ELR (cell line): Measurements from ENCODE around the gene RPS10.
A peak's percentile ranks its signal among the peaks of the same experiment; 100 is the strongest.
"Not testable (repeated sequence)": the region's sequence is repeated elsewhere in the genome, so short reads cannot be mapped to it uniquely, and the experiment has no call there.

Experiments
- DNase-seq: peaks from one replicate; pipeline ENCODE4 v3.0.0-alpha.2; 2015; ENCODE audit warnings: low read depth

Gene RPS10

DNA sequence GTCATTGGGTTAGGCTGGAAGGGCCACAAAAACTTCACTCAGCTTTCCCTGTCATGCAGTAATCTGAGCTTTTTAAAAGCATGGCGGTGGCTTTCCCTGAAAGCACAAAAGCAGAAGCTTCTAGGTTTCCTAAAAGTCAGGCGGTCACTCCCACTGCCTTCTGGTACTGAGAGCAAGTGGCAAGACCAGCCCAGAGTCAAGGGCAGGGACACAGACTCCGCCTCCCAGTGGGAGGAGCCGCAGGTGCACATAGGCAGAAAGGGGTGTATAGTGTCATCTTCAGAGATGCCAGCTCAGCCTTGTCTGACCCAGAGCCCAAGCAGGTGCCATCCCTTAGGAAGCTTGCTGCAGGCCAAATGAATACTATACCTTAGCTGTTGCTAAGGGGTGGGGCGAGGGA is 22.0 kb upstream of the RPS10 start:
- DNase-seq = no peak

DNA sequence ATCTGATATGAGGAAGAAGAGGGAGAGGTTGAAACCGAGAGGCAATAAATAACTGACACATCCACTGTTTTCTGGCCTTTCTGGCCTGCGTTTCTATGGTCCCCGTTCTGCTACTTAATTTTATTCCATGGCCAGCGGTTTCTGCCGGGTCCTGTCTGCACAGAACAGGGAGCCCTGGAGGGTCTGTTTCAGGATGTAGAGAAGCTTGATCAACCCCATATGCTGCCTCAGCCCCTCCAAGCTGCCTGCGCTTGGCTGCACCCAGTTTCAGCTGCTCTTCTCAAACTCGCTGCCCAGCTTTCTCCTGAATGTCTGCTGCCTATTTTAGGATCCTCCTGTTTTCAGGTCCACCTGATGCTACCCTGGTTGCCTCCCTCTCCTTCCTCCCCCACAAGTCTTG is 21.5 kb upstream of the RPS10 start:
- DNase-seq = no peak

DNA sequence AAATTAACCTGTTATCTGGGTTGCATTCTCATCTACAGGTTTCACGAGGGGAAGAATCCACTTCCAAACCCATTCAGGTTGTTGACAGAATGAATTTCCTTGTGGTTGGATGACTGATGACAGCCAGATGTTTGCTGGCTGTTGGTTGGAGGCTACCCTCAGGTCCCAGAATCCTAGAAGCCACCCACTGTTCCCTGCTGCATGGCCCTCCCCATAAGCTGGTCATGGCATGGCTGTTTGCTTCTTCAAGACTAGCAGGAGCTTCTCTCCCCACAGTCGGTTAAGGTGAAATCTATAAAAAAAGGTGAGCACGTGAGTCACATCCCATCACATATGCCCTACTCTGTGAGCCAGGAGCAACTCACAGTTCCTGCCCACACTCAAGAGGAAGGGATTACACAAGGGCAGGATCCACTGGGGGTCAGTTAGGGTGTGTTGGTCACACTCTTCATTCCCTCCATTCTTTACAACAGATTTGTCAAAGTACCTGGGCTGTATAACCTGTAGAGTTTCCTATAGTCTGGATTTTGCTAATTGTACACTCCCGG is 19.5 kb upstream of the RPS10 start:
- no peak for DNase-seq

DNA sequence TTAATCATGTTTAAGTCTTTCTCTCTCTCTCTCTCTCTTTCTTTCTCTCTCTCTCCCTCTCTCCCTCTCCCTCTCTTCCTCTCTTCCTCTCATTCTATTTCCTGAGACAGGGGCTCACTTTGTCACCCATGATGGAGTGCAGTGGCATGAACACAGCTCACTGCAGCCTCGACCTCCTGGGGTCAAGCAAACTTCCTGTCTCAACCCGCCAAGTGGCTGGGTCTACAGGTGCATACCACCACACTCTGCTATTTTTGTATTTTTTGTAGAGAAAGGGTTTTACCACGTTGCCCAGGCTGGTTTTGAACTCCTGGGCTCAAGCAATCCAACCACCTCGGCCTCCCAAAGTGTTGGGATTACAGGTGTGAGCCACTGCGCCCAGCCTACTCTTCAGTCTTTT is 15.7 kb upstream of the RPS10 start:
- no peak for DNase-seq

DNA sequence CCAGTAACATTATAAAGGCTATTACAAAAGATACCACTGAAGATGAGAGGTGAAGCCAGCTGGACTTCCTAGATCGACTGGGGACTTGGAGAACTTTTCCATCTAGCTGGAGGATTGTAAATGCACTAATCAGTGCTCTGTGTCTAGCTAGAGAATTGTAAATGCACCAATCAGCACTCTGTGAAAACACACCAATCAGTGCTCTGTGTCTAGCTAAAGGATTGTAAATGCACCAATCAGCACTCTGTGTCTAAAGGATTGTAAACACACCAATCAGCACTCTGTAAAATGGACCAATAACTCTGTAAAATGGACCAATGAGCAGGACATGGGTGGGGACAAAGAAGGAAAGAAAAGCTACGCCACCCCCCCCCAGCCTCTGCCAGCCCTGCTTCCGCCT is 13.6 kb upstream of the RPS10 start:
- DNase-seq = no peak

DNA sequence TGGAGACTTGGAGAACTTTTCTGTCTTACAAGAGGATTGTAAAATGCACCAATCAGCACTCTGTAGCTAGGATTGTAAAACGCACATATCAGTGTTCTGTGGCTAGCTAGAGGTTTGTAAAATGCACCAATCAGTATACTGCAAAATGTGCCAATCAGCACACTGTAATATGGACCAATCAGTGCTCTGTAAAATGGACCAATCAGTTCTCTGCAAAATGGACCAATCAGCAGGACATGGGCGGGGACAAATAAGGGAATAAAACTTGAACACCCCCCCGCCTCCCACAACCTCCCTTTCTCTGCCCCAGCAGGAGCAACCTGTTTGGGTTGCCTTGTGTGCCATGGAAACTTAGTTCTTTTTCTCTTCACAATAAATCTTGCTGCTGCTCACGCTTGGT is 12.8 kb upstream of the RPS10 start:
- DNase-seq = no peak

DNA sequence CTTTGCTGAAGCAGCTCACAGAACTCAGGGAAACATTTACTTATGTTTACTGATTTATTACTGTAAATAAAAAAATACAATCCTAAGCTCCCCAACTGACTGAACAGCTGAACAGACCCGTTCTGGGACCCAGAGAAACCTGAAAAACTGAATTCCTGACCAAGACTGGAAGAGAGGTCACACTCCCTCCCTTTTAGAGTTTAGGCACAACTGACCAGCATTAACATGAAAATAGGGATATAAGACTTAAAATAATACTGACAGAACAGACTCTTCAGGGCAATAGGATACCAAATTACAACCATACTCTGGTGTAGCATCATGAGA is 11.7 kb upstream of the RPS10 start:
- no peak for DNase-seq

DNA sequence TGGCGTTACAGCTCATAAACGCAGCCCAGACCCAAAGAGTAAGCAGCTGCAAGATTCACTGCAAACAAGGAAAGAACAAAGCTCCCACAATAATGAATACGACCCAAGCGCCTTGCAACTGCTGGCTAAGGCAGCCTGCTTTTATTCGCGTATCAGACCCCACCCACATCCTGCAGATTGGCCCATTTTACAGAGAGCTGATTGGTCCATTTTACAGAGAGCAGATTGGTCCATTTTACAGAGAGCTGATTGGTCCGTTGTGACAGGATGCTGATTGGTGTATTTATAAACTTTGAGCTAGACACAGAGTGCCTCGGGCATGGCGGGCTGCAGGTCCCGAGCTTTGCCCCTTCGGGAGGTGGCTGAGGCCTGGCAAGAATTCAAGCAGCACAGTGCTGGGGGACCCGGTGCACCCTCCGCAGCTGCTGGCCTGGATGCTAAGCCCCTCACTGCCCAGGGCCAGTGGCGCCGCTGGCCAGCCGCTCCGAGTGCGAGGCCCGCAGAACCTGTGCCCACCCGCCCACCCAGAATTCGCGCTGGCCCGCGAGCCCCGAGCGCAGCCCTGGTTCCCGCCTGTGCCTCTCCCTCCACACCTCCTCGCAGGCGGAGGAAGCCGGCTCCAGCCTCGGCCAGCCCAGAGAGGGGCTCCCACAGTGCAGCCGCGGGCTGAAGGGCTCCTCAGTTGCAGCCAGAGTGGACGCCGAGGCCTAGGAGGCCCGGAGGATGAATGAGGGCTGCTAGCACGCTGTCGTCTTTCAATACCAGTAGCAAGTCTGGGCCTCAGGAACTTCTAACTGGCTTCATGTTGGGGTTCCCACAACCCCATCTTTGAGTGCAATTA is 11.2 kb upstream of the RPS10 start:
- DNase-seq = no peak

DNA sequence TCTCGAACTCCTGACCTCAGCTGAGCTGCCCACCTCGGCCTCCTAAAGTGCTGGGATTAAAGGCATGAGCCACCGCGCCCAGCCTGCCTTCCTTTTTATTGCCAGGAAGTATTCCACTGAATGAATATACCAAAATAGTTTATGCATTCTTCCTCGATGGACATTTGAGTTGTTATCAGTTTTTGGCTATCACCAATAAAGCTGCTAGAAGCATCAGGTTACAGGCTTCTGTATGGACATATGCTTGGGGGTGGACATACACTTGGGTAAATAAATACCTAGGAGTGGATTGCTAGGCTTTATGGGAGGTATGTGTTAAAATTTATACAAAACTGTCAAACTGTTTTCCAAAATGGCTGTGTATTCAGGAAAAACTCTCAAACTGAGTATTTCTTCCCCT is 10.0 kb upstream of the RPS10 start:
- no peak for DNase-seq

DNA sequence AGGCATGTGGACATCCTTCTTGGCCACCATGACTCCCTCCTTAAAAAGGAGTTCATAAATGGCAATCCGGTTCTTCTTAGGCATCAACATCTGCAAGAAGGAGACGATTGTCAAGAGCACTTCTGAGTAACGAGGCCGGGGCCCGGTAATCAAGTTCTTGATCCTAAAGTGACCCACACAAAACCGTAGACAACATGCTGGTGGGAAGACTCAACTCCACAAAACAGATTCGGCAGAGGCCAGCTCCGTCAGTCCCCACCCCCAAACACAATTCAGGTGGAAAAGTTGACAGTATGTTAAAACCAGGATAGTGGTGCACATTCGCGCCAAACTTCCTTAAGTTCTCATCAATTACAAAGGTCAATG is 754 bp downstream of the RPS10 start:
- no peak for DNase-seq

DNA sequence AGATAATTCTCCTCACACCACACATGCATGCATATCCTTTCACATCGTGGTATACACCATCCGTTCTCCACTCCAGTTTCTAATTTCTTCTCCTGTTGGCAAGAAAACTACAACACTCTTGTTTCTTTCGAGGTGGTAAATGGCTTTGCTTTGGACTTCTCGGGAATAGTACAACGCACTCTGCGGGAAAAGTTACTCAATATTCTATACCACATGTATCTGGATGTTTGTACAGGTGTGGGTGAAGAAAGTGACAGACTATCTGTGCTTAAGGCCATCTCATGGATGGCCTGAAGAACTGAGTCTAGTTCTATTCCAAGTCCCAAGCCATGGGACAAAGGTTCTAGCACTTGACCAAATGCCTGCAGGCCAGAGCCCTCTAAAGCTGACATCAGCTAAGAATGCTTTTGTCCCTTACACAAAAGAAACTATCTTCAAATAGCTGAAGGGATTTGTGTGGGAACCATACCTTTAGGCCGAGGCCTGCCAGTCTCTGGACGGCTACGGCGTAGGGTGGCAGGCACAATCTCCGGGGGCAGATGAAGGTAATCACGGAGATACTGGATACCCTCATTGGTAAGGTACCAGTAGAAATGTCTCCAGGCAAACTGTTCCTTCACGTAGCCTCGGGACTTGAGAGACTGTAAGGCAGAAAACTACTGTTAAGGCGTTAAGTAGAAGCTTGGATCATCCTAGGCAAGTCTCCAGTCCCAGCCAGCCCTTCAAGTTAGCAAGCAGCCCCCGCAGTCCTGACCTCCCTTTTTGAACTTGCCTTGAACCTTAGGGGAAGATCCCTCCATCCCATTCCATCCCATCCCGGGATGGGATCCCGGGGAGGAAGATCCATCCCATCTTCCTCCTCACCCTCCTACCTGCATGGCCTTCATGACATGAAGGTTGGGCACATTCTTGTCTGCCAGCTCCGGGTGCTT is 1.4 kb downstream of the RPS10 start:
- DNase-seq = no peak

DNA sequence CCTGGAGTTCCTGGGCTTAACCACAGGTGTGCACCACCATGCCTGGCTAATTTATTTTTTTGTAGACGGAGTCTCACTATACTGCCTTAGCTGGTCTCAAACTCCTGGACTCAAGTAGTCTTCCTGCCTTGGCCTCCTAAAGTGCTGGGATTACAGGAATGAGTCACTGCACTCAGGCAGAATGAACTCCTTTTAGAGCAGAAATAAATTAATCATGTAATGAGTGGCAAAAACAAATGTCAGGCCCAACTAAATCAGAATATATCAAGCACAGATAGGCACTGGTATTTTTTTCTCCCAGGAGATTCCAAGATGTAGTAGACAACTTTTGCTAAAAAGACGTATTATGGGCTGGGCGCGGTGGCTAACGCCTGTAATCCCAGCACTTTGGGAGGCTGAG is 2.6 kb downstream of the RPS10 start:
- peak; percentile 60 for DNase-seq

DNA sequence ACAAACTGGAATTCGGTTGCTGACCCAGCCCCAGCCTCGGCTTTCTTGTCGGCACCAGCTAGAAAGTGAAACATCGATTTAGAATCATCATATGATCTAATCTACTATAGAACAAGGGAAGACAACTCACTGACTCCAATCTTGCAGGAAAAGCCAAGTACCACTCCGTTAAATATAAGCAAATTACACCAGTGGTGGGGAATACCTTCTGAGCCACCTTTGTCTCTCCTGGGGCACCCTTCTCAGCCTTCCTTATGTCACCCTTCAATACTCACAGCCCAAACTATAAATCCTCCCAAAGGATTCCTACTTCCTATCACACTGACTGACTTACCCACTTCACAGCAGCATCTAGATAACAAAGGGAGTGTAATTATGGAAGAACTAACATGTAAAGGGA is 7.5 kb downstream of the RPS10 start:
- DNase-seq = no peak

DNA sequence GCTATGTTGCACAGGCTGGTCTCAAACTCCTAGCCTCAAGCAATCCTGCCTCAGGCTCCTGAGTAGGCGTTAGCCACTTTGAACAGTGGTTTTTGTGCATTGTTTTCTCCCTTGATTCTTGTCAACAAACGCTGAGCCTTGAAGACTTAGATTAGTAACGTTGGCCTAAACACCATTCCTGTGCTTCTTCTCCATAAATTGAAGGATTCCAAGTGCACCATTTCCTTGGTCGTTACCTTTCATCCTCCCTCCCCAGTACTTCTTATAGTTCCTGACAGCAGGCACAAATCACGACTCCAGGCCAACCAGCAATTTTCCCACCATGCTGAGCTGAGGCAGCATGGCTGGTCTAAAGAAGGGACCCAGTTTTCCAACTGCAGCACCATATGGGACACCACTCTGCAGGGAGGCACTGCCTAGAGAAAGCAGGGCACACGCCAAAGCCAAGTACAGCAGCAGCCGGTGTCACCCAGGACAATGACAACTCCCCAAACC is 8.9 kb downstream of the RPS10 start:
- no peak for DNase-seq

DNA sequence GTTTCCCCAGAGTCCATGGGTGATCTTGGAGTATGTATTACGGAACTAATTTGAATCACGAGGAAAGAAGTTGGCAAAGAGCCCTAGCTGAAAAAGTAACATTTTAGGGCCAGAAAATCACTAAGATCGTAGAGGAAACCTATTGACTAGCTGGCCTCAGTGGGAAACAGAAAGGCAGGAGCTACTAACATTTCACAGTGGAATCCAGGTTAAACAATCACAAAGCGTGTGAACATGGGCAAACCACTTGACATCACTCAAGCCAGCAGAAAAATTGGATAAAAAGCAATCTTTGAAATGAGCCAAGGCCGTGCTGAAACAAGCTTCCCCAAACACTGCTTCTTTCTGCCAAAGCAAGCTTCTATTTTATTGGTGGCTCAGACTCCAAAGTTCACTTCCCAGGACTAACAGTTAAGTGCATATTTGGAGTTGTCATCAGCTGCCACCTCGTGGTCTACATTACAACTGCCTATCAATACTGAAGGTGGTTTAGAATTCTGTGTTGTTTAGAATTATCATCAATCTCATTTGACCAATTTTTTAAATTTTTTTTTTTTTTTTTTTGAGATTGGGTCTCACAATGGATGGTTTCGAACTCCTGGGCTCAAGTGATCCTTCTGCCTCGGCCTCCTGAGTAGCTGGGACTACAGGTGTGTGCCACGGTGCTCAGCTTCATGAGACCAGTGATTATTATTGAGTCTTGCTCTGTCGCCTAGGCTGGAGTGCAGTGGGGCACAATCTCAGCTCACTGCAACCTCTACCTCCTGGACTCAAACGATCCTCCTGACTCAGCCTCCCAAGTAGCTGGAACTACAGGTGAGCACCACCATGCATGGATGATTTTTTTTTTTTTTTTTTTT is 10.6 kb downstream of the RPS10 start:
- DNase-seq = peak; percentile 63

DNA sequence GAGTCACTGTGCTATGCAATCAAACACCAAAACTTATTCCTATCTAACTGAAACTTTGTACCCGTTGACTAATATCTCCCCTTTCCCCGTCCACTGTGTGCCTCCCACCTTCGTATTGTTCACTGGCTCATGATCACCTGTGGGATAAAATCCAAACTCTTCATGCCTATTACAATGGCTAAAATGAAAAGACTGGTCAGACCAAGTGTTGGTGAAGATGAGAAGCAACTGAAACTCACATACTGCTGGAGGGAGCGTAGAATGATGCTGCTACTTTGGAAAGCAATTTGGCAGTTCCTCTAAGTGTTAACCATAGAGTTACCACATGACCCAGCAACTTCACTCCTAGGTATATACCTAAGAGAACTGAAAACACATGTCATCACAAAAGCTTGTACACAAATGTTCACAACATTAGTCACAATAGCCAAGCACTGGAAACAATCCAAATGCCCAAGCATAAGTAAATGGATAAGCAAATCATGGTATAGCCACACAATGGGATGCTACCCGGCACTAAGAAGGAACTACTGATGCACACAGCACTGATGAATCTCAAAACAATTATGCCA is 13.1 kb downstream of the RPS10 start:
- DNase-seq = peak; percentile 79

DNA sequence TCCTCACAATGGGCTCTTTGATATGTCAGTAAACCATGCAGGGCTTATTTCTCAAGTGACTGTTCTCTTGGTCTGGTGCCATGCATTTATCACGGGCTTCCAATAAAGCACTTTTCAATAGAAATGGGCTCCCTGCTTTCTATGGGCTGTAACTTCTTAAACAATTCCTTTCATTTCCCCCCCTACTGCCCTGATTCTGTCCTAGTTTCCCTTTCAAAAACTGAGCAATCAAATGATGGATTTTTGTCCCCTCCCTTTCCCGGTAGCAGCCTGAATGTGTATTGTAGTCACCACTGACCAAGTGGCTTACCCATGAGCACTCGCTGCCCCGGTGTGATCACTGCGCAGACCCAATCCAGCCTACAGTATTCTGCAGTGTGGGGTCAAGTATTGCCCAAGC is 13.9 kb downstream of the RPS10 start:
- no peak for DNase-seq

DNA sequence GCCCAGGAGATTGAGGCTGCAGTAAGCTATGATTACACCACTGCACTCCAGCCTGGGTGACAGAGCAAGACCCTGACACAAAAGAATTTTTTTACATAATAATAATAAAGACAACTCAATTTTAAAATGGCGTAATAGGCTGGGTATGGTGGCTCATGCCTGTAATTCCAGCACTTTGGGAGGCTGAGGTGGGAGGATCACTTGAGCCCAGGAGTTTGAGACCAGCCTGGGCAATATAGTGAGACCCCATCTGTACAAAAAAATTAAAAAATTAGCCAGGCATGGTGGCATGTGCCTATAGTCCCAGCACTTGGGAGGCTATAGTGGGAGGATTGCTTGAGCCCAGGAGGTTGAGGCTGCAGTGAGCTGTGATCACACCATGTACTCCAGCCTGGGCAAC is 18.0 kb downstream of the RPS10 start:
- DNase-seq = not testable (repeated sequence)

DNA sequence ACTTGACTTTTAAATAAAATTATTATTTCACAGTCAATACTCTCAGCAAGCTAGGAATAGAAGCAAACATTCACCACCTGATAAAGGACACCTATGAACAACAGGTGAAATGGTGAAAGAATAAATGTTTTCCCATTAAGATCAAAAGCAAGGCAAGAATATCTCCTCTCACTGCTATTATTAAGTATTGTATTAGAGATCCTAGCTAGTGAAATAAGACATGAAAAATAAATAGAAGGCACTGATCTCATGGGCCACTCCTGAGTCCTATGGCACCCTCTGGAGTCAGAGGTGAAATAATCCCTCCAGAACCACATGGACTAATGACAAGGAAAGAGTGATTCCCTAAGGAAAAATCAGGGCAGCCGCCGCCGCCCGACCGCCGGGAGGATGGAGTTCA is 29.4 kb downstream of the RPS10 start:
- no peak for DNase-seq

DNA sequence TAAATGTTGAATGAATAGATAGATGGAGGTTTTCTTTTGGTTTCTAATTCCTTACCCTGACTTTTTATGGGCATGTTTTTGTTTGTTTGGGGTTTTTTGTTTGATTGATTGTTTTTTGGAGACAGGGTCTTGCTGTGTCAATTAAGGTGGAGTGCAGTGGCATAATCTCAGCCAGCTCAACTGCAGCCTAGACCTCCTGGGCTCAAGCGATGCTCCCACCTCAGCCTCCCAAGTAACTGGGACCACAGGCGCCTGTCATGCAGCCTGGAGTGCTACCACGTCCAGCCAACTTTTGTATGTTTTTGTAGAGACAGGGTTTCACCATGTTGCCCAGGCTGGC is 31.9 kb downstream of the RPS10 start:
- no peak for DNase-seq

DNA sequence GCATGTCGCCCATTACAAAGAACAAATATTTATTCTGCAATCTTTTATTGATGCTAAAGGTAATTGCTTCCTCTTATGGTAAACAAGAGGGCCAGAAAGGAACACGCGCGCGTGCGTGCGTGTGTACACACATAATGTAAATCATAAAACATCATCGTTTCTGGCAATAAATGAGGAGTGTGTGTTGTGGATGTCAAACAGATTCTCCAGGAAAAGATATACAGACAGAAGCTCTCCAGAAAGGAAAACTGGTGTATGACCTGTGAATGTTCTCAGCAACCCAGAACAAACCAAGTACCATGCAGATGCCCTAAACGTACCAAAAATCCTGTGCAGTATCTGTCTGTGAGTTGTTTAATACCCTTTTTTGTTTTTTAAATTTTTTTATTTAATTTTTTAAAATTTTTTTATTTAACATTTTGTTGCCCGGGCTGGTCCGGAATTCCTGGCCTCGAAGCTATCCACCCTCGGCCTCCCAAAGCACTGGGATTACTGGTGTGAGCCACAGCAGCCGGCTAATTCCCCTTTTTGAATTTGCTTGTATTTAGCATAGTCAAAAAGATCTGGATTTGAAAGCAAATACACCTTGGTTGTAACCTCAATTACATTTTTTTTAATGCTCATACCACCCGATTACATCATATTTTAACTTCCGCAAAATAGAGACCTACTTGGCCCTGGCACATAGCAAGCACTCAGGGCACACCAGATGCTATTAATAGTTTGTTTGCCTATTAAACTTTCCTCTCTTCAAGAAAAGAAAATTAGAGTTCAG is 32.5 kb downstream of the RPS10 start:
- DNase-seq = no peak
